Stimulated activated naive CD8-positive, alpha-beta T cell treated with anti-CD3 and anti-CD28 coated beads, Interleukin-15, amount 100 ng/mL, for 72 hours (primary cell): ENCODE results near the gene ZFP69.
"Not testable (repeated sequence)": the region's sequence is repeated elsewhere in the genome, so short reads cannot be mapped to it uniquely, and the experiment has no call there.

Experiments used
- ATAC-seq: fragments of 150-1000 bp; cut with Tn5 transposase; 2 replicates; pipeline ENCODE4 v1.10.0; 2021; ENCODE audit warnings: mild to moderate bottlenecking, moderate library complexity
- DNase-seq, 2 donors: peaks; one replicate each; pipeline ENCODE4 v3.0.0; 2021 to 2022
- H3K27ac Mint-ChIP-seq, 2 donors: one replicate each; pipeline ENCODE4 v1.8.0; 2022; ENCODE audit warnings: mild to moderate bottlenecking in 2 of 2, mixed read lengths in 2 of 2, moderate library complexity in 2 of 2
- H3K27me3 Mint-ChIP-seq: one replicate; pipeline ENCODE4 v1.8.0; 2022; ENCODE audit warnings: mixed read lengths
- H3K4me1 Mint-ChIP-seq: one replicate; pipeline ENCODE4 v1.8.0; 2022; ENCODE audit warnings: mild to moderate bottlenecking, mixed read lengths
- H3K4me3 Mint-ChIP-seq, 2 donors: one replicate each; pipeline ENCODE4 v1.8.0; 2022; ENCODE audit warnings: mild to moderate bottlenecking in 2 of 2, mixed read lengths in 2 of 2, moderate library complexity in 1 of 2
- H3K9me3 Mint-ChIP-seq, 2 donors: one replicate each; pipeline ENCODE4 v1.8.0; 2022; ENCODE audit warnings: mixed read lengths in 2 of 2

The ZFP69 gene

DNA sequence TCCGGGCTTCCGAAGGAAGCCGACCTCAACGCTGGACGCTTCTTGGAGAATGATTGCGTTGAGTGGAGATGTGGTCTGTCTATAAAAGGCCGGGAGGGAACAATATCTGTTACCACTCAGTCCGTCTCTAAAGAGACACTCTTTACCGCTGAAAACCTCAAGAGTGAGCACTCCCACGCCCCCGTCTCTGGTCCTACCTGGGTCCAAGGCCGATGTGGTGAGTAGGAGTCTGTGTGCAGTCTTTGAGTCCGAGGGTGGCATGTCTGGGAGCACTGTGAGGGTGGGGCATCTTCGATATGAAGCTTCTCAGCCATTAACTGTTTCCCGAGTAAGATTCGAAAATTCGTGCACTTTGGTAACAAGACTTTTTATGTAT is 576 bp downstream of the ZFP69 start:
- Mint-ChIP-seq H3K27me3 (no peaks in the 10 kb centered on the region), H3K27ac (peak overlapping the region; percentile 37 to 47), H3K4me1 (peaks cover 23% of the 10 kb centered on the region), H3K4me3 (peak overlapping the region; percentile 85 to 88), H3K9me3 (peaks cover 23 to 24% of the 10 kb centered on the region in 2 donors)
- DNase-seq (peak in 1 of 2 donors; percentile 29), ATAC-seq (peak; percentile 47)

DNA sequence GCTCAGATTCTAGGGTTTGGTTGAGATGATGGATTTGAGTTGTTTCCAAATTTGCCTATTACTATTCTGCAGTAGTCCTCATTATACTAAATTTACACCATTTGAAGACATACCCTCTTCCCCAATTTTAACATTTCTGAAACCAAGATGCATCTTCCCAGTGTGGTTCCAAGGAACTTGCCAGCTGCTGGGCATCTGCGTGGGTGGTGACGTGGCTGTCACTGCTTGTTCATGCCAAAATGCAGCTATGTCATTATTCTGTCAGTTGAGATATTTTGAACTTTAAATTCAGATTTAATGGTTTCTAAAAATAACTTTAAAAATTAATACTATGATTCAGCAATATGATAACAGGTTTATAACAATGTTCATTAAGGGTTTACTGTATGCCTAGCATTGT is 1.2 kb downstream of the ZFP69 start:
- Mint-ChIP-seq H3K27ac (no peak overlapping the region), H3K9me3 (peaks cover 21% of the 10 kb centered on the region in 2 donors), H3K27me3 (no peaks in the 10 kb centered on the region), H3K4me3 (peak overlapping the region; percentile 85 to 88), H3K4me1 (peaks cover 23% of the 10 kb centered on the region)
- ATAC-seq: no peak
- DNase-seq: no peak

DNA sequence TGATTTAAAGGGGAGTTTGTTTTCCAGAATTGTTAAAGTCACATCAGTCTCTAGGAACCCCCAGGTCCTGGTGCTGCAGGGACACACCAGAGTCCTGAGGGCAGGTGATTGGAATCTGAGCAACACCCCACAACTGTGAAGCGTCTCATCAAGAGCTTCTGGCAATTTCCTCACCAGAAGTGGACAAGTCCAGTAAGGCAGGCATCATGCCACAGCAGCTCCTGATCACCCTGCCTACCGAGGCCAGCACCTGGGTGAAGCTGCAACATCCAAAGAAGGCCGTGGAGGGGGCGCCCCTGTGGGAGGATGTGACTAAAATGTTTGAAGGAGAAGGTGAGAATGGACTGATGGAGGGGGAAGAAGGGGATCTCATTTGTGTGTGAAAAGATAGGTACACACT is 2.1 kb downstream of the ZFP69 start:
- ATAC-seq (no peak), DNase-seq (no peak)
- no peak overlapping the region for H3K27ac Mint-ChIP-seq
- peaks cover 19 to 21% of the 10 kb centered on the region in 2 donors for H3K9me3 Mint-ChIP-seq
- peak overlapping the region in 1 of 2 donors; percentile 31 for H3K4me3 Mint-ChIP-seq
- H3K4me1 Mint-ChIP-seq: peaks cover 23% of the 10 kb centered on the region
- no peaks in the 10 kb centered on the region for H3K27me3 Mint-ChIP-seq

DNA sequence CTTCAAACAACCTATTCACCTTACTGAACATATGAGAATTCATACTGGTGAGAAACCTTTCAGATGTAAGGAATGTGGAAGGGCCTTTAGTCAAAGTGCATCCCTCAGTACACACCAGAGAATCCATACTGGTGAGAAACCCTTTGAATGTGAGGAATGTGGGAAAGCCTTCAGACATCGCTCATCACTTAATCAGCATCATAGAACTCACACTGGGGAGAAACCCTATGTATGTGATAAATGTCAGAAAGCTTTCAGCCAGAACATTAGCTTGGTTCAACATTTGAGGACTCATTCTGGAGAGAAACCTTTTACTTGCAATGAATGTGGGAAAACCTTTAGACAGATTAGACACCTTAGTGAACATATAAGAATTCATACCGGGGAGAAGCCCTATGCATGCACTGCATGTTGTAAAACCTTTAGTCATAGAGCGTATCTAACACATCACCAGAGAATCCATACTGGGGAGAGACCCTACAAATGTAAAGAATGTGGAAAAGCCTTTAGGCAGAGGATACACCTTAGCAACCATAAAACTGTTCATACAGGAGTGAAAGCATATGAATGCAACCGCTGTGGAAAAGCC is 18.3 kb downstream of the ZFP69 start:
- no peak overlapping the region for H3K4me3 Mint-ChIP-seq
- no peaks in the 10 kb centered on the region for H3K4me1 Mint-ChIP-seq
- DNase-seq (no peak), ATAC-seq (no peak)
- H3K27me3 Mint-ChIP-seq: no peaks in the 10 kb centered on the region
- H3K27ac Mint-ChIP-seq: no peak overlapping the region
- peaks cover 60 to 66% of the 10 kb centered on the region in 2 donors for H3K9me3 Mint-ChIP-seq

DNA sequence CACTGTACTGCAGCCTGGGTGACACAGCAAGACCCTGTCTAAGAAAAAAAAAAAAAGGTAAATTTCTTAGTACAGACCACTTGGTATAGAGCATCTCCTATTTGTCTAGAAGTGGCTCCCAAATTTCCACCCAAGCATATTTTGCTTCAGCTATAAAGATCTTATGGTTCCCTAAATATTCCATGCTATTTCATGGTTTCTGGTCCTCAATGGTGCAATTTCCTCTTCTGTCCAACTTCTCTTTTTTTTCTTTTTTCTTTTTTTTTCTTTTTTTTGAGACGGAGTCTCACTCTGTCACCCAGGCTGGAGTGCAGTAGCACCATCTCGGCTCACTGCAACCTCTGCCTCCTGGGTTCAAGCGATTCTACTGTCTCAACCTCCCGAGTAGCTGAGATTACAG is 25.6 kb downstream of the ZFP69 start:
- peaks cover 55 to 59% of the 10 kb centered on the region in 2 donors for H3K9me3 Mint-ChIP-seq
- ATAC-seq, DNase-seq, H3K27ac Mint-ChIP-seq, H3K27me3 Mint-ChIP-seq, H3K4me1 Mint-ChIP-seq, H3K4me3 Mint-ChIP-seq: not testable (repeated sequence)

DNA sequence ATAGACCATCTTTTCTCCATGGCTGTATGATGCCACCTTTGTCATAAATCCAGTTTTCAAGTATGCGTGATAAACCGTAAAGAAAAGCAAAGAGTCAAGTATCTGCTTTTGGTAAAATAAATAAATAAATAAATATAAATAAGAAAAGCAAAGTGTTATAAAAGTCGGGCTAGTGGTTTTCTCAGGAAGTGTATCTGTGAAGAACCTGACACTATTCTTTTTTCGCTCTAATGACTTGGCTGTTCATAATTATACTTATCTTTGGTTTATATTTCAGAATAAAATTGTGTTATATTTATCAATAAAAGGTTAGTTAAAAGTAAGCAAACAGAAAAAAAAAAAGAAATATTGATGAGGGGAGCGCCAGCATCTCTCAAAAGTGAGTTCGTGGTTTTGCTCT is 30.9 kb downstream of the ZFP69 start:
- peak overlapping the region in 1 of 2 donors; percentile 96 for H3K27ac Mint-ChIP-seq
- H3K4me1 Mint-ChIP-seq: peaks cover 10% of the 10 kb centered on the region
- DNase-seq (no peak), ATAC-seq (no peak)
- no peaks in the 10 kb centered on the region for H3K27me3 Mint-ChIP-seq
- peaks cover 36% of the 10 kb centered on the region in 2 donors for H3K9me3 Mint-ChIP-seq
- peak overlapping the region; percentile 86 to 88 for H3K4me3 Mint-ChIP-seq

DNA sequence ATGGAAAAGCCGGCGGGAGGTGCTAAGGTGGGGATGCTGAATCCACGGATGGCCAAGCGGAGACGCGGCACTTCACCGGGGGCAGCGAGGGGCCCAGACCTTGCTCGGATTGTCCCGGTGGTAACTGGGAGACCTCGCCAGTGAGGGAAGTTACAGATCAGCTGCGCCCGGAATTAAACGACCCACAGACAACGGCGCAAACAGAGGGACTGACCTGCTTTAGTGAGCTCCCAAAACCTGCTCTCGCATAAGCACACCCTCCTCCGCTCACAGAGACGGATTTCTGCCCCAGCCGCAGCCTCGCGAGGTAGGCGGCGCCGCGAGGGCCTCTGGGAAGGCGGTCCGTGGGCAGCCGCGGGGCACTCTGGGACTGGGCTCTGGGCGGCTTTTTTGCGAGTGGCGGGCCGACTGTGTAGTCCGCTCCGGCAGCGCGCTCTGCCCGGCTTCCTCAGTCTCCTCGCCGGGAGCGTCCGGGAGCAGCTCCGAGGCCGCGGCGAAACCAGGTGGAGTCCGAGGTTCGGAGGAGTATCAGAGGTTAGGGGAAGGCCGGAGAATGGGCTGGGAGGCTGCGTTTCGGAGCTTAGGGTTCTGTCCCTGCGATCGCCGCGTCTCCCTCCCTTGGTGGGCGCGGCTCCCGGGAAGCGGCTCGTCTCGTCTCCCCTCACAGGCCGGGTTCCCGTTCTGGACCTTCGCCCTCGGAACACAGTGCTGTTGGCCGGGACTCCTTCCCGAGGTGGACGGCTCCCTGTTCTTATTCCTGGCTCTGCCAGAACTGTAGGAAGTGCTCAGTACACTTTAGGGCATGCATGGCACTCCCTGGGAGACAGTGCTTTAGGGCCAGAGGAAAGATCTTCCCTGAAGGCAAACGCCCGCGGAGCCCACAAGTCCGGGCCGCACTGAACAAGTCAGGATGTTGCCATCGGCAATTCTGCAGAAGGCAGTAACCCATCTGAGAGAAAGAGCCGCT is 31.6 kb downstream of the ZFP69 start, which contains the start of gene EXO5:
Gene EXO5, plus strand, starts transcription at position 393 of the 967 bp plus-strand sequence. CDS start 5,778 bp downstream, outside the sequence.
- peak; percentile 83 to 89 for DNase-seq
- peak within 1 kb of the TSS; percentile 86 to 88 for H3K4me3 Mint-ChIP-seq
- H3K27me3 Mint-ChIP-seq: no peaks in the 10 kb centered on the region
- peak; percentile 99 for ATAC-seq
- peak within 1 kb of the TSS; percentile 85 to 96 for H3K27ac Mint-ChIP-seq
- H3K4me1 Mint-ChIP-seq: peaks cover 10% of the 10 kb centered on the region
- H3K9me3 Mint-ChIP-seq: peaks cover 31 to 33% of the 10 kb centered on the region in 2 donors

- no peak for ATAC-seq
- no peaks in the 10 kb centered on the region for H3K27me3 Mint-ChIP-seq
- H3K4me1 Mint-ChIP-seq: no peaks in the 10 kb centered on the region
- H3K9me3 Mint-ChIP-seq: peaks cover 32 to 65% of the 10 kb centered on the region in 2 donors
- H3K4me3 Mint-ChIP-seq: no peak overlapping the region
- H3K27ac Mint-ChIP-seq: no peak overlapping the region
- DNase-seq: no peak
Measured at GRCh38 chr1:40519517-40519916, 42.4 kb downstream of the ZFP69 start.

- no peak for DNase-seq
- ATAC-seq: peak; percentile 19
- Mint-ChIP-seq H3K27ac (peak overlapping the region; percentile 93 to 95), H3K4me3 (peak overlapping the region; percentile 95 to 96), H3K27me3 (peaks cover 12% of the 10 kb centered on the region), H3K4me1 (peaks cover 24% of the 10 kb centered on the region), H3K9me3 (peaks cover 16 to 21% of the 10 kb centered on the region in 2 donors)
Measured at GRCh38 chr1:40530735-40531380, 53.8 kb downstream of the ZFP69 start.

DNA sequence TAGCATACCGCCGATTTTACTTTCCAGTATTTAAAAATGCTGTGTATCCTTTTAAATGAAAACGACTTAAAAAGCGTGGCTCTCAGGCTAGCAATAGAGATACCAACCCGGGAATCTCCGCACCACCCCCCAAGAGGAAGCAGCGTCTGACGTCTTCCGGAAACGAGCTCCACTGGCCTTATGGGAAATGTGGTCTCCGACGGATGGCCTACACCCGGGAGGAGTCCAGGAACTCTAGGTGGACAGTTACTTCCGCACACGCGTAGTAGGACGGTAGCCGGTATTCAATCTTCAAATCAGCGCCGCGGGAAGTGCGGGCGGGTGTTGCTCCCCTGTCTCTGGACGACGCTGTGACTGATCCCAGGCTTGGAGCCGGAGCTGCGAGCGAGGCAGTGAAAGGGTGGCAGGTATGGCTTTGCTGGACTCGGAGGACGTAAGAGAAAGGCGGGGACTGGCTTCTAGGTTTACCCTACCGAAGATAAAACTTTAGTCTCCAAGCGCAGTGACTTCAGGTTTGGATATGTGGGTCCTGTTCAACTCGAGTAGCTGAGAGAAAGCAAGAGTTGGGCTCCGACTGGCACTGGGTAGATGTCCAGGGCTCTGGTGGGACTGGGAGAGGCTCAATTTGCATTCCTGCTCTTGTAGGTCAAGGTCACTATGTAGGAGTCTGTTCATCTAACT is 54.4 kb downstream of the ZFP69 start, which contains the start of gene ZNF684:
Gene ZNF684, plus strand, starts transcription at position 257 of the 681 bp plus-strand sequence. CDS start 1,530 bp downstream, outside the sequence.
- ATAC-seq (peak; percentile 98), DNase-seq (peak; percentile 62 to 83)
- H3K9me3 Mint-ChIP-seq: peaks cover 12 to 15% of the 10 kb centered on the region in 2 donors
- peaks cover 7% of the 10 kb centered on the region for H3K27me3 Mint-ChIP-seq
- peaks cover 24% of the 10 kb centered on the region for H3K4me1 Mint-ChIP-seq
- H3K27ac Mint-ChIP-seq: peak within 1 kb of the TSS; percentile 93 to 95
- H3K4me3 Mint-ChIP-seq: peak within 1 kb of the TSS; percentile 95 to 96

GRCh38 chr1:40532062-40532389 is 54.9 kb downstream of the ZFP69 start:
- peaks cover 24% of the 10 kb centered on the region for H3K4me1 Mint-ChIP-seq
- H3K9me3 Mint-ChIP-seq: peaks cover 12 to 15% of the 10 kb centered on the region in 2 donors
- H3K4me3 Mint-ChIP-seq: peak overlapping the region; percentile 95 to 96
- ATAC-seq (no peak), DNase-seq (no peak)
- H3K27me3 Mint-ChIP-seq: peaks cover 7% of the 10 kb centered on the region
- peak overlapping the region; percentile 93 to 95 for H3K27ac Mint-ChIP-seq

- peaks cover 24% of the 10 kb centered on the region for H3K4me1 Mint-ChIP-seq
- ATAC-seq (peak; percentile 56), DNase-seq (peak; percentile 5 to 31)
- H3K4me3 Mint-ChIP-seq: peak overlapping the region; percentile 95 to 96
- no peak overlapping the region for H3K27ac Mint-ChIP-seq
- peaks cover 7% of the 10 kb centered on the region for H3K27me3 Mint-ChIP-seq
- peaks cover 10 to 12% of the 10 kb centered on the region in 2 donors for H3K9me3 Mint-ChIP-seq
Measured at GRCh38 chr1:40532844-40533424, 55.8 kb downstream of the ZFP69 start.

GRCh38 chr1:40534589-40534988 is 57.5 kb downstream of the ZFP69 start:
- H3K27ac Mint-ChIP-seq: no peak overlapping the region
- ATAC-seq (no peak), DNase-seq (no peak)
- peaks cover 24% of the 10 kb centered on the region for H3K4me1 Mint-ChIP-seq
- H3K4me3 Mint-ChIP-seq: no peak overlapping the region
- peaks cover 10 to 12% of the 10 kb centered on the region in 2 donors for H3K9me3 Mint-ChIP-seq
- no peaks in the 10 kb centered on the region for H3K27me3 Mint-ChIP-seq

DNA sequence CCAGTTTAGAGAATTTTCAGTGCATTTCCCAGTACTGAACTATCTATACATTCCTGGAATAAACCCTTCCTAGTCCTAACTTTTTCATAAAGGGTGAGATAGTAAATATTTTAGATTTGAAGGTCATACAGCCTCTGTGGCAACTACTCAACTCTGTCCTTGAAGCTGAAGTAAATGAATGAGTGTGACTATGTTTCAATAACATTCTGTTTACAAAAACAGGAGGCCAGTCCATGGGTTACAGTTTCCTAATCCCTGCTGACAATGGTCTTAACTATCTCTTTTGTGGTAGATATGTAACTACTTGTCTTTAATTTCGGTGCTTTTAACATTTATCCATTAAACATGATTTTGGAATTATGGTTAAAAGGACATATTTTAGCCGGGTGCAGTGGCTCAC is 58.6 kb downstream of the ZFP69 start:
- ATAC-seq (no peak), DNase-seq (no peak)
- Mint-ChIP-seq H3K9me3 (peaks cover 2 to 6% of the 10 kb centered on the region in 2 donors), H3K4me3 (no peak overlapping the region), H3K27me3 (no peaks in the 10 kb centered on the region), H3K27ac (no peak overlapping the region), H3K4me1 (peaks cover 21% of the 10 kb centered on the region)

GRCh38 chr1:40539338-40539737 is 62.2 kb downstream of the ZFP69 start:
- H3K4me3 Mint-ChIP-seq: no peak overlapping the region
- ATAC-seq (no peak), DNase-seq (no peak)
- no peak overlapping the region for H3K27ac Mint-ChIP-seq
- H3K9me3 Mint-ChIP-seq: peaks cover 0 to 7% of the 10 kb centered on the region in 2 donors
- no peaks in the 10 kb centered on the region for H3K4me1 Mint-ChIP-seq
- H3K27me3 Mint-ChIP-seq: no peaks in the 10 kb centered on the region
